SKM-1 treated with dmso at 0.1 percent for 144 hours (cell line): ENCODE data around the gene FAM236C.
"Not testable (repeated sequence)": the region's sequence is repeated elsewhere in the genome, so short reads cannot be mapped to it uniquely, and the experiment has no call there.

ENCODE experiments used
- DNase-seq: peaks from one replicate; lab custom pipeline; 2025; ENCODE audit not compliant: unreplicated experiment; lab: John Stamatoyannopoulos, UW

FAM236C gene

DNA sequence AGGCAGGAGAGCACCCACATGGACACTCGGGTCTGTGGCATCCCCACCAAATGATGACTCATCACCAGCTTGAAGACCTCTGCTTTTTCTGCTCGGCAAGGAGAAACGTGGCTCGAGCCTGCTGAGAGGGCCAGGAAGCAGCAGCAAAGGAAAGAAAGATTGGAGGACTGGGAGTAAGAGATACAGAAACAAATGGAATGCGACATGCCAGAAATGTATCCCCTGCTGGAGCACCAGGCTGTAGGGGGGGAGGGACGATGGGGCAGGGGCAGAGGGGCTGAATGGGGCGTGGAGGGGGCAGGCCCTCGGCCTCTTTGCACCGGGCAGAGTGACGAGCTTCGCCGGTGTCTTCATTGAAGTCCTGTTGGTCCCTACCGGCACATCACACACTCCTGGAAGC, at the start of gene FAM236C:
FAM236C (plus strand) TSS at position 301 of the 400 bp plus-strand sequence. CDS start 100 bp downstream, outside the sequence.
- not testable (repeated sequence) for DNase-seq

DNA sequence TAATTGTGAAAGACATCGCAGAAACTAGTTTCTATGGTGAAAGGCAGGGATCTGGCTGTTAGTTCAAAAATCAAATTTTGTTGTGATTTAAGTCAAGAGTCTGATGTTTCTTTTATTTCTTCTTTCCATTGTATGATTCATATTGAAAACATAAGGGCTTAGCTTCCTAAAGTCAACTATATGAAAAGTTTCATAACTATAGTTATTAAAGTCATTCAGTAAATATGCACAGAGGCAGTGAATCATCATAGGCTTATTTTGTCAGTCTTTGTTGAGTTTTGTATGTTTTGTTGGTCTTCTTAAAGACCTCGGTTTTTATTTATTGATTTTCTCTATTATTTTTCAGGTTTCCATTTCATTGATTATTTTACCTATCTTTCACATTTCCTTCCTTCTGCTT, 29.5 kb upstream of the FAM236C start:
- not testable (repeated sequence) for DNase-seq

DNA sequence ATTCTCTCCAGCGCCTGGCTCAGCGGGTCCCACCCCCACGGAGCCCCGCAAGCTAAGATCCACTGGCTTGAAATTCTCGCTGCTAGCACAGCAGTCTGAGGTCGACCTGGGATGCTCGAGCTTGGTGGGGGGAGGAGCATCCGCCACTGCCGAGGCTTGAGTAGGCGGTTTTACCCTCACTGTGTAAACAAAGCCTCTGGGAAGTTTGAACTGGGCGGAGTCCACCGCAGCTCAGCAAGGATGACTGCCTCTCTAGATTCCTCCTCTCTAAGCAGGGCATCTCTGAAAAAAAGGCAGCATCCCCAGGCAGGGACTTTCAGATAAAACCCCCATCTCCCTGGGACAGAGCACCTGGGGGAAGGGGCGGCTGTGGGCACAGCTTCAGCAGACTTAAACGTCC, 22.7 kb upstream of the FAM236C start:
- not testable (repeated sequence) for DNase-seq

DNA sequence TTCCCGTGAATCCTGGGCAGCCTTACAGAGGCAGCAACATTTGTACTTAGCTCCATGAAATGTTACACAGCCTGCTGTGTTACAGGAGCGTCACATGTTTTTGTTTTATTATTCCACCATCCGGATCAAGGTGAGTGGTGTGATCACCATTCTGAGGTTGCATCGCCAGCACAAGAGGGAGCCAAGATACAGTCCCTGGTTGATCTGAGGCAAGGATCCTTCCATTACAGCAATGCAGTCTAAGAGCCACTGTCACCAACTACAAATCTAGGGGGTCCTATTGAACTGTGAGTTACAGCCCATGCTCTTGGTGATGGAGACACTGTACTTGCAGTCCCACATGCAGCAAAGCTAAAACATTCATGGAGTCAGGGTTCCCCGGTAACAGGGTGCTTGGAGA, 3.7 kb downstream of the FAM236C start:
- not testable (repeated sequence) for DNase-seq

DNA sequence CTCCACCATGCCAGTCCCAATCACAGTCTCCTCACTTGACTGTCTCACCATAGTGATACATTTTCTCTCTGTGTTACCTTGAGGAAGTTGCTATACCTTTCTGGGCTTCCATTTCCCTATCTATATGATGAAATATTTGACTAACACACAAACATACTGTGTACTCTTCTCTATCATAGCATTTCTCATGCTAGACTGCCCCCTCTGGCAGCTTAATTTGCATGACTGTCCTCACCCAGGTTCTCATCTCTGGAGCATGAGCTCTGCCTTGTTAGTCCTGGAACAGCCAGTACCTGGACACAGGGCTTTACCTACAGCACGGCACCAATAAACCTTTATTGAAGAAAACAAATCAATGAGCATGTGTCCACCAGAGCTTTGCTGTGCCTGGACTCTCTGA, 19.9 kb downstream of the FAM236C start:
- not testable (repeated sequence) for DNase-seq

DNA sequence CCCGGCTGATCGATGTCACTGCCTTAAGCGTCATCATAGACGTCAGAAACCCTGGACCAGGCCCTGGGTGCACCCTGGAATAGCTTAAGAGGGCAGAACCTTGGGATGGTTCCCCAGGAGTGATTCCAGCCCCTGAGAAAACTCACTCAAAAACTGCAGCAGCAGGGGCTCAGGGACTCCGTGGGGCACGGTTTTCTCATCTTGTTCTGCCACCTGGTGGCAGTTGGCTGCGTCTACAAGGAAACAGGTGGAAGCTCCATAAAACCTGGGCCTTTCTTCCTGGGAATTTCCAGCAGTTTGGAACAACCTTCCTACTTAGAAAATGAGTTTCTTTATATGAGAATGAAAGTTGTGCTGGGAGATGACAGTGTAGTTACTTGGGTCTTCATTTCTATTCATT, 24.0 kb downstream of the FAM236C start:
- not testable (repeated sequence) for DNase-seq

DNA sequence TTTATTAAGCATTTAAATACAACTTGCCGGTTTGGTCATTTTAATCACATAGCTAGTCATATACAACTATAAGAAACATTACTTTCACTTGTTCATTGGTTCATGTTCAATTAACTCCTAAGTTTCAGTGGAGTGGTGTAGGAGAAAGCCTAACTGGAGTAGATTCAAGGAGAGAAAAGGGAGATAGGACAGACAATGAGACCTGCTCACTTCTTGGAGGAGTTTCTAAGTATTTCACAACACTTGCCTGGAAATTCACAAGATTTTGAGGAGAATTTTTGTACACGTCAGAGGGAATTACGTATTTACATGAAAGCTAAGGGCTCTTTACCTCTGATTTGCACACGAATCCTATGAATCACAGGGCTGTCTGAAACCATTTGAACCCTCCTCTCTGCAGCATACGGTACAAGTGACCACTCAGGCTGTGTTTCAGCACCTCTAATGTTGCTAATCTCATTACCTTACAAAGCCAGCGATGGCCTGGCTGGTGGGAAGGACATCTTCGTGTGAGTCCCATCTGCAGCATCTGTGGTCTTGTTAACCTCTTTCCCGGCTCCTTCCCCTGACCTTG, 24.6 kb downstream of the FAM236C start:
- not testable (repeated sequence) for DNase-seq

DNA sequence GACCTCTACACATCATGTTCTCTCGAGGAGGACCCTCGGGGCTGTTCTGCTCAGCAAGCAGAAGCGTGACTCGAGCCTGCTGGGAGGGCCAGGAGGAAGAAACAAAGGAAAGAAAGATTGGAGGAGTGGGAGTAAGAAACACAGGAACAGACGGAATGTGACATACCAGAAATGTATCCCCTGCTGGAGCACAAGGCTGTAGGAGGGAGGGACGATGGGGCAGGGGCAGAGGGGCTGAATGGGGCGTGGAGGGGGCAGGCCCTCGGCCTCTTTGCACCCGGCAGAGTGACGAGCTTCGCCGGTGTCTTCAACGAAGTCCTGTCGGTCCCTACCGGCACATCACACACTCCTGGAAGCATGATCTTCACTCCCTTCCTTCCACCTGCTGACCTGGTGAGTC, 25.5 kb downstream of the FAM236C start, which contains the start of gene FAM236A:
FAM236A (plus strand) TSS at position 301 of the 400 bp plus-strand sequence; CDS start at position 358, 57 bp downstream.
- not testable (repeated sequence) for DNase-seq

DNA sequence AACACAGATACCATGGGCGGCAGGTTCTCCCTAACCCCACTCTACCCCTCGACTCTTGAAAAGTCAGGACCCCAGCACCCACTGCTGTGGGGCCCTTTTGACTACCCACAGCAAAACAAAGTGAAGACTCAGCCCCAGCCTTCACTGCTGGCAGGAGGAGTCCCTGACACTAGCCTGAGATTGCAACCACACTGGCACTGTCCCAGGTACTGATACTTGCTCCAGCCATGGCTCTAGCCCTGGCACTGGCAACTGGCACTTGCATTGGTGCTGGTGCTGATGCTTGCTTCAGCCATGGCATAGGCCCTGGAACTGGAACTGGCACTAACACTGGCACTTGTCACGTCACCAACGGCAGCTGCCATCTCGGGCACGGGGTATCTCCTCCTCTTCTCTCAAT, 29.9 kb downstream of the FAM236C start:
- not testable (repeated sequence) for DNase-seq

DNA sequence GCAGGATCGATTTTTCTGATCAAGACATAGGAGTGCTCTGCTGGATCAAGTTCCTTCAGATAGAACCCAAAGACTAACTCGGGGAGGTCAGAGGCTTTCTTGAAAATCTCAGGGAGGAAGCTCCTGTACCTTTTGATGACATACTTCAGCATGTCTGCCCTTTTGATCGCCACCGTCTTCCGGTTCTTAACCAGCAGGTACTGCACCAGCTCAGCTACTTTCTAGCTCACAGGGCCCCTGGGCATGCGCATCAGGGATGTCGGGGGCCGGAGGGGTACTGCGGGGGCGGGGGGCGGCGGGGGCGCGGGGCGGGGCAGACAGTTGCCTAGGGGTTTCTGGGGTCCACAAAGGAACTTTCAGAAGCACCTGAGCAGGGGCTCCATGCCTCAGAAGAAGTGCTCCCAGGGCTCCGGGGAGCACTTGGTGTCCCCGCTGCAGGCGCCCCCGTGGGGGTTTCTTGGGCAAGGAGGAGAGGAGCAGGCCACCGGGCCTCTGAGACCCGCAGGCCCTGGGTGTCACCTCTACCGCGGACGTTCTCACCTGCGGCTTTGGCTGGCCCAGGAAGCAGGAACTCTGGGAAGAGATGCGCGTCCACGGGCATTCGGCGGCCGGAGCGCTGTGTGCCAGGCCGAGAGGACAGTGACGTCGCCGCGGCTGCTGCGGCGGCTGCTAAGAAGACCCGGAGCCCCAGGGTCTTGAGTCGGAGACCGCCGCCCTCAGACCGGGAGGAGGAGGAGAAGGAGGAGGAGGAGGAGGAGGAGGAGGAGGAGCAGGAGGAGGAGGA, 30.8 kb downstream of the FAM236C start:
- DNase-seq, result not testable (repeated sequence)

DNA sequence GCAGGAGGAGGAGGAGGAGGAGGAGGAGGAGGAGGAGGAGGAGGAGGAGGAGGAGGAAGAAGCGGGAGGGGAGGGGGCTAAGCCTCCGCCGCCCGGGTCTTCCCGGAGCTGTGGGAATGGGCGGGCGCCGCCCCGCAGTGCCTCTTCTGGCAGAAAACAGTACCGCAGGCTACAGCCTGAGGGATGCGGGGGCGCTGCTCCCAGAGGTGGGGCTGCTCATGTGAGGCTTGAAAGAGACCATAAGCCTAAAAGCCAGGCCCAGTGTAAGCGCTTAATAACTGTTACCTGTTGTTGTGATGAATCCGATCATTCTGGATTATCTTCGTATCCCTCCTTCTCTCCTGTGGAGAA, 31.4 kb downstream of the FAM236C start, which contains the start of gene DMRTC1:
DMRTC1 (minus strand) TSS at position 19 of the 351 bp plus-strand sequence. CDS start 68,143 bp downstream, outside the sequence.
- not testable (repeated sequence) for DNase-seq

DNA sequence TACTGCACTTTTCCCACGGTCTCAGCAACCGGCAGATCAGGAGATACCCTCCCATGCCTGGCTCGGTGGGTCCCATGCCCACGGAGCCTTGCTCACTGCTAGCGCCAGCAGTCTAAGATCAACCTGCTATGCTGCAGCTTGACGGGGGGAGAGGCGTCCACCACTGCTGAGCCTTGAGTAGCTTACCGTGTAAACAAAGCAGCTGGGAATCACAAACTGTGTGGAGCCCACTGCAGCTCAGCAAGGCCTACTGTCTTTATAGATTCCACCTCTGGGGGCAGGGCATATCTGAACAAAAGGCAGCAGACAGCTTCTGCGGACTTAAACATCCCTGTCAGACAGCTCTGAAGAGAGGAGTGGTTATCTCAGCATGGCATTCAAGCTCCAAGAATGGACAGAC, 47.6 kb downstream of the FAM236C start:
- DNase-seq, result not testable (repeated sequence)
